Body of pancreas (tissue), 4 donors: ENCODE data around the gene ASRGL1. TPM values are rescaled to one million over a fixed set of nuclear protein-coding genes. Genes with fewer than 3 reads are reported as not detected.

ENCODE experiments used
- ATAC-seq: fragments of 150-250 bp; one replicate; pipeline ENCODE4 v1.9.1; 2016
- DNase-seq, 4 donors: peaks; one replicate each; pipeline ENCODE4 v3.0.0-alpha.2; 2019
- H3K27ac ChIP-seq, 4 donors: fragments of 200-600 bp; sonication (generic); 1 replicate in 3 of 4; 2 replicates in 1 of 4; pipeline versions ENCODE4 v1.5.1 to v1.6.1; 2016 to 2019; ENCODE audit warnings: mild to moderate bottlenecking in 1 of 4, mixed read lengths in 1 of 4, moderate library complexity in 1 of 4
- H3K27me3 ChIP-seq, 2 donors: fragments of 200-600 bp; sonication (generic); one replicate each; pipeline ENCODE4 v1.6.0; 2016; ENCODE audit warnings: mild to moderate bottlenecking in 1 of 2
- H3K36me3 ChIP-seq, 2 donors: fragments of 200-600 bp; sonication (generic); replicated peaks in 1 of 2; 2 replicates each; pipeline ENCODE4 v1.5.1; 2016; ENCODE audit warnings: low read depth in 2 of 2; ENCODE audit not compliant: insufficient read depth in 1 of 2
- H3K4me1 ChIP-seq: fragments of 200-600 bp; sonication (generic); one replicate; pipeline ENCODE4 v1.6.0; 2016
- H3K4me3 ChIP-seq, 2 donors: fragments of 200-600 bp; sonication (generic); 1 replicate in 1 of 2; 2 replicates in 1 of 2; pipeline ENCODE4 v1.5.1; 2016 to 2019
- H3K9me3 ChIP-seq, 3 donors: fragments of 200-600 bp; sonication (generic); 1 replicate in 2 of 3; 2 replicates in 1 of 3; pipeline ENCODE4 v1.5.1; 2016
- CTCF ChIP-seq, 7 experiments: fragments of 450-650 bp in 4 of 7; fragments of 200-600 bp in 3 of 7; sonication (generic) in 3 of 7; IDR thresholded peaks; one replicate each; pipeline ENCODE4 v1.5.1; 2016 to 2019; ENCODE audit warnings: antibody characterized with exemption in 7 of 7
- POLR2A ChIP-seq, 3 donors: fragments of 450-650 bp; IDR thresholded peaks; one replicate each; pipeline ENCODE4 v1.6.1; 2016; ENCODE audit warnings: antibody characterized with exemption in 3 of 3, mild to moderate bottlenecking in 2 of 3
- WGBS, 2 donors: methylation state at CpG; one replicate each; pipeline ENCODE4 v1.1.5; 2017; 5-methylcytosine and 5-hydroxymethylcytosine counted together
- intact Hi-C: fragments of 100-400 bp; cut with DNase I; formaldehyde crosslinking; loops from one replicate; pipeline ENCODE4 v1.15.1; 2023
- total RNA-seq, 2 donors: library from RNA; depleted of rRNA; stranded (reverse); fragments of >200 nt; gene quantifications; one replicate each; pipeline ENCODE4 v1.1.0, GENCODE V29; 2016

Gene ASRGL1
- total RNA-seq, 2 donors from 2014 or later: 15.3 to 69.5 TPM

DNA sequence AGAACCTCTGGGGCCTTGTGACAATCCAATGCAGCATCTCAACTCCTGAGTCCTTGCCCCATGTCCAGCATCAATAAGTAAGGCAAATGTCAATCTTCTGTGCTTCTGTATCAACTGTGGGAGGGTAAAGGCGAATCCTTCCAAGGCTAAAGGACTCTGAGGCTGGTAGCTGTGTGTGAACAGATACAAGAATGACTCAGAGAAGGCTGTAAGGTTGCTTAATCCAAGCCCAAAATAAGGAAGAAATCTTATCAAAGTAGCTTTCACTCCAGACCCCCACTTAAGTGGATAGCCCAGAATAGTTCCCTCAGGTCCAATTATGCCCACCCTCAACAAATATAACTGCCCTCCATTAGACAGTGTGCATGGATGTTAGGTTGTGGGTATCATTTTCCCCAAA lies 53.5 kb downstream of the ASRGL1 start:
- Histone ChIP-seq H3K4me3 (no peak overlapping the region), H3K9me3 (no peaks in the 10 kb centered on the region), H3K27ac (no peak overlapping the region), H3K4me1 (peaks cover 6% of the 10 kb centered on the region), H3K36me3 (no peaks in the 10 kb centered on the region), H3K27me3 (no peaks in the 10 kb centered on the region)
- DNase-seq: no peak
- 71 to 88% methylated on average over 1 of the region's 1 CpG for WGBS, 2 donors
- intact Hi-C loops: no loop called here
- TF ChIP-seq CTCF (IDR thresholded peaks at IDR 0.05): no peak
- TF ChIP-seq POLR2A (IDR thresholded peaks at IDR 0.05): no peak
- ATAC-seq: no peak

- Histone ChIP-seq H3K4me3 (no peak overlapping the region), H3K36me3 (no peaks in the 10 kb centered on the region), H3K27ac (no peak overlapping the region), H3K9me3 (no peaks in the 10 kb centered on the region), H3K27me3 (no peaks in the 10 kb centered on the region), H3K4me1 (peaks cover 6% of the 10 kb centered on the region)
- 80% methylated on average over 16 of the region's 16 CpGs for WGBS, 2 donors
- ATAC-seq: no peak
- no peak for DNase-seq
- intact Hi-C loops: no loop called here
- no peak for TF ChIP-seq CTCF (IDR thresholded peaks at IDR 0.05)
- no peak for TF ChIP-seq POLR2A (IDR thresholded peaks at IDR 0.05)
These were observed 54.6 kb downstream of the ASRGL1 start for GRCh38 chr11:62391642-62392425.

GRCh38 chr11:62392506-62392905 lies 55.3 kb downstream of the ASRGL1 start:
- WGBS, 2 donors: 57 to 83% methylated on average over 3 of the region's 3 CpGs
- TF ChIP-seq POLR2A (IDR thresholded peaks at IDR 0.05) (no peak), CTCF (IDR thresholded peaks at IDR 0.05) (no peak)
- no peaks in the 10 kb centered on the region for H3K9me3 ChIP-seq
- no peaks in the 10 kb centered on the region for H3K27me3 ChIP-seq
- no peak overlapping the region for H3K4me3 ChIP-seq
- intact Hi-C loops: no loop called here
- peaks cover 6% of the 10 kb centered on the region for H3K4me1 ChIP-seq
- DNase-seq (no peak), ATAC-seq (no peak)
- H3K36me3 ChIP-seq: no peaks in the 10 kb centered on the region
- H3K27ac ChIP-seq: no peak overlapping the region

GRCh38 chr11:62393061-62393611 lies 55.9 kb downstream of the ASRGL1 start:
- no peak overlapping the region for H3K27ac ChIP-seq
- H3K9me3 ChIP-seq: no peaks in the 10 kb centered on the region
- peaks cover 6% of the 10 kb centered on the region for H3K4me1 ChIP-seq
- intact Hi-C loops: no loop called here
- WGBS, 2 donors: 50 to 51% methylated on average over 11 to 12 of the region's 12 CpGs
- no peaks in the 10 kb centered on the region for H3K36me3 ChIP-seq
- no peaks in the 10 kb centered on the region for H3K27me3 ChIP-seq
- TF ChIP-seq CTCF (IDR thresholded peaks at IDR 0.05) (peak in 3 of 7 experiments; percentile 7 to 19 (median 15)), POLR2A (IDR thresholded peaks at IDR 0.05) (no peak)
- DNase-seq: no peak
- H3K4me3 ChIP-seq: no peak overlapping the region
- ATAC-seq: no peak

- WGBS, 2 donors: 61 to 69% methylated on average over 5 of the region's 5 CpGs
- Histone ChIP-seq H3K27me3 (no peaks in the 10 kb centered on the region), H3K9me3 (no peaks in the 10 kb centered on the region), H3K36me3 (no peaks in the 10 kb centered on the region), H3K4me3 (no peak overlapping the region), H3K27ac (no peak overlapping the region), H3K4me1 (peaks cover 6% of the 10 kb centered on the region)
- intact Hi-C loops: no loop called here
- no peak for DNase-seq
- no peak for TF ChIP-seq CTCF (IDR thresholded peaks at IDR 0.05)
- no peak for ATAC-seq
These were observed 56.5 kb downstream of the ASRGL1 start for GRCh38 chr11:62393735-62394134.
